HFFc6 (cell line): ENCODE measurements around the gene NOSTRIN. TPM values are rescaled to one million over a fixed set of nuclear protein-coding genes. Genes with fewer than 3 reads are reported as not detected.

ENCODE experiments used
- DNase-seq: peaks from one replicate; pipeline ENCODE4 v3.0.0-alpha.2; 2018
- H3K27ac Mint-ChIP-seq: 2 replicates; pipeline ENCODE4 v1.8.0; 2020; ENCODE audit warnings: mild to moderate bottlenecking, mixed read lengths
- H3K27me3 Mint-ChIP-seq: 2 replicates; pipeline ENCODE4 v1.8.0; 2021; ENCODE audit warnings: mild to moderate bottlenecking, moderate library complexity, mixed read lengths; ENCODE audit not compliant: insufficient read depth
- H3K36me3 Mint-ChIP-seq: 2 replicates; pipeline ENCODE4 v1.8.0; 2021; ENCODE audit warnings: low read depth, mixed read lengths
- H3K4me1 Mint-ChIP-seq: 2 replicates; pipeline ENCODE4 v1.8.0; 2020; ENCODE audit warnings: low read depth, mixed read lengths
- H3K4me3 Mint-ChIP-seq: 2 replicates; pipeline ENCODE4 v1.8.0; 2020; ENCODE audit warnings: mild to moderate bottlenecking, moderate library complexity, mixed read lengths
- H3K9me3 Mint-ChIP-seq: 2 replicates; pipeline ENCODE4 v1.8.0; 2020; ENCODE audit warnings: mild to moderate bottlenecking, mixed read lengths
- total RNA-seq, 6 experiments: library from RNA; stranded (reverse); fragmentation: NEBNext Ultra II Directional; extraction: Animal tissue kit (Norgen Biotek cat#: 25700); gene quantifications; 2 replicates in 1 of 6; 3 replicates in 5 of 6; pipeline ENCODE4 v1.2.3, GENCODE V29; 2021
- TF ChIP-seq, protein P1 (sequence below): fragments of 200-600 bp; sonication (generic); IDR thresholded peaks from 2 replicates; pipeline ENCODE4 v1.5.0; 2021; ENCODE audit warnings: antibody characterized with exemption, mild to moderate bottlenecking

NOSTRIN gene
- total RNA-seq, 6 experiments from 2014 or later = not detected

GRCh38 chr2:168798076-168798887 is 4.2 kb upstream of the NOSTRIN start:
- Mint-ChIP-seq H3K9me3 (no peaks in the 10 kb centered on the region), H3K36me3 (no peaks in the 10 kb centered on the region)
- TF ChIP-seq, protein P1, sequence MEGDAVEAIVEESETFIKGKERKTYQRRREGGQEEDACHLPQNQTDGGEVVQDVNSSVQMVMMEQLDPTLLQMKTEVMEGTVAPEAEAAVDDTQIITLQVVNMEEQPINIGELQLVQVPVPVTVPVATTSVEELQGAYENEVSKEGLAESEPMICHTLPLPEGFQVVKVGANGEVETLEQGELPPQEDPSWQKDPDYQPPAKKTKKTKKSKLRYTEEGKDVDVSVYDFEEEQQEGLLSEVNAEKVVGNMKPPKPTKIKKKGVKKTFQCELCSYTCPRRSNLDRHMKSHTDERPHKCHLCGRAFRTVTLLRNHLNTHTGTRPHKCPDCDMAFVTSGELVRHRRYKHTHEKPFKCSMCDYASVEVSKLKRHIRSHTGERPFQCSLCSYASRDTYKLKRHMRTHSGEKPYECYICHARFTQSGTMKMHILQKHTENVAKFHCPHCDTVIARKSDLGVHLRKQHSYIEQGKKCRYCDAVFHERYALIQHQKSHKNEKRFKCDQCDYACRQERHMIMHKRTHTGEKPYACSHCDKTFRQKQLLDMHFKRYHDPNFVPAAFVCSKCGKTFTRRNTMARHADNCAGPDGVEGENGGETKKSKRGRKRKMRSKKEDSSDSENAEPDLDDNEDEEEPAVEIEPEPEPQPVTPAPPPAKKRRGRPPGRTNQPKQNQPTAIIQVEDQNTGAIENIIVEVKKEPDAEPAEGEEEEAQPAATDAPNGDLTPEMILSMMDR = no peak

GRCh38 chr2:168798888-168799410 is 3.5 kb upstream of the NOSTRIN start:
- TF ChIP-seq, protein P1 = no peak
- Mint-ChIP-seq H3K27ac (no peak overlapping the region), H3K4me1 (no peaks in the 10 kb centered on the region), H3K27me3 (peaks cover 8% of the 10 kb centered on the region), H3K9me3 (no peaks in the 10 kb centered on the region), H3K36me3 (no peaks in the 10 kb centered on the region), H3K4me3 (no peak overlapping the region)
- DNase-seq = no peak

More at GRCh38 chr2:168798076-168798887, 4.2 kb upstream of the NOSTRIN start:
- Mint-ChIP-seq H3K4me1 (no peaks in the 10 kb centered on the region), H3K27me3 (peaks cover 8% of the 10 kb centered on the region), H3K4me3 (no peak overlapping the region), H3K27ac (no peak overlapping the region)
- DNase-seq = no peak

GRCh38 chr2:168801471-168801870 is 966 bp upstream of the NOSTRIN start:
- no peaks in the 10 kb centered on the region for H3K9me3 Mint-ChIP-seq
- no peak overlapping the region for H3K4me3 Mint-ChIP-seq
- DNase-seq = no peak
- H3K36me3 Mint-ChIP-seq = no peaks in the 10 kb centered on the region
- H3K4me1 Mint-ChIP-seq = no peaks in the 10 kb centered on the region
- peaks cover 13% of the 10 kb centered on the region for H3K27me3 Mint-ChIP-seq
- H3K27ac Mint-ChIP-seq = no peak overlapping the region
- TF ChIP-seq, protein P1 = no peak

GRCh38 chr2:168802859-168803725 is 655 bp downstream of the NOSTRIN start:
- no peak overlapping the region for H3K4me3 Mint-ChIP-seq

GRCh38 chr2:168804214-168804613 is 1.8 kb downstream of the NOSTRIN start:
- Mint-ChIP-seq H3K4me1 (no peaks in the 10 kb centered on the region), H3K9me3 (no peaks in the 10 kb centered on the region), H3K36me3 (no peaks in the 10 kb centered on the region), H3K27me3 (peaks cover 8% of the 10 kb centered on the region), H3K4me3 (no peak overlapping the region), H3K27ac (no peak overlapping the region)
- DNase-seq = no peak
- TF ChIP-seq, protein P1 = no peak

More at GRCh38 chr2:168802859-168803725, 655 bp downstream of the NOSTRIN start:
- TF ChIP-seq, protein P1 = no peak
- no peak for DNase-seq
- H3K27ac Mint-ChIP-seq = no peak overlapping the region
- peaks cover 13% of the 10 kb centered on the region for H3K27me3 Mint-ChIP-seq
- no peaks in the 10 kb centered on the region for H3K4me1 Mint-ChIP-seq
- no peaks in the 10 kb centered on the region for H3K36me3 Mint-ChIP-seq
- H3K9me3 Mint-ChIP-seq = no peaks in the 10 kb centered on the region
